GM21360 (cell line): Measurements from ENCODE around the gene CCDC137.
"Not testable (repeated sequence)": the region's sequence is repeated elsewhere in the genome, so short reads cannot be mapped to it uniquely, and the experiment has no call there.

Source experiments
- ATAC-seq: cut with Tn5 transposase; IDR thresholded peaks from one replicate; pipeline ENCODE4 v1.9.1; 2021; ENCODE audit warnings: mild to moderate bottlenecking, moderate library complexity; ENCODE audit not compliant: unreplicated experiment

The CCDC137 gene, protein sequence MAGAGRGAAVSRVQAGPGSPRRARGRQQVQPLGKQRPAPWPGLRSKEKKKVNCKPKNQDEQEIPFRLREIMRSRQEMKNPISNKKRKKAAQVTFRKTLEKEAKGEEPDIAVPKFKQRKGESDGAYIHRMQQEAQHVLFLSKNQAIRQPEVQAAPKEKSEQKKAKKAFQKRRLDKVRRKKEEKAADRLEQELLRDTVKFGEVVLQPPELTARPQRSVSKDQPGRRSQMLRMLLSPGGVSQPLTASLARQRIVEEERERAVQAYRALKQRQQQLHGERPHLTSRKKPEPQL

DNA sequence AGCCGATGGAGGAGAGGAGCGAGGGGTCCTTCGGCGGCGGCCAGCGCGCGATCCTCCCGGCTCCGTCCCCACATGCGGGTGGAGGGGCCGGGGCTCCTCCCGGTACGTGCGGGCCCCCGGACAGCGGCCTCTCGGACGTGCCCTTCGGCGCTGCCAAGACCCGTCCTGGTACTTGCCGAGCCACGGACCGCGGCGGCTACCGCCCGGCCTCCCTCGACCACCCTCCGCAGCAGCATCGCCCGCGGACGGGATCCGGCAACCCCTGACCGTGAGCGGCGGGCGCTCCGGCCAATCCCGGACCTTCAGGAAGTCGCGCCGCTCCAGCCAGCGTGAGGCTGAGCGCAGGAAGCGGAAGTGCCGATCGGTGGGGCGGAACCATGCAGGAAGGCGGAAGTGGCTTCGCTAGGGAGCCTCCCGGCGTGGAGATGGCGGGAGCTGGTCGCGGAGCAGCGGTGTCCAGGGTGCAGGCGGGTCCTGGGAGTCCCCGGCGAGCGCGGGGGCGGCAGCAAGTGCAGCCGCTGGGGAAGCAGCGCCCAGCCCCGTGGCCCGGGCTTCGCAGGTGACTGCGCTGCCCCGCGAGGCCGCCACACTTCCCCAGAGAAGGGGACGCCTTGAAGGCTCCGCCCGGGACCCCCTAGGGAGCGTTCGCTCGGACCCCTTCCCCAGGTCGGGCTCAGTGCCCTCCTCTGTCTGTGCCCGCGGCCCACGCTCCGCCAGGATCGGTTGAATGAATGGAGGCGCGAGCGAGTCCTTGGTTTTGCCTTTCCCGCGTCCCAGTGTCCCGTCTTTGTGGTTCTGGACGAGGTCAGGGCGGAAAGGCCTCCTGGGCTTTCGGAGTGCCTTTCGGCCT lies at the start of gene CCDC137, which contains the start of gene OXLD1:
CCDC137 (plus strand) TSS at position 396 of the 850 bp plus-strand sequence; CDS start at position 426, 30 bp downstream.
OXLD1 (minus strand) TSS at position 264 of the 850 bp plus-strand sequence; CDS start at position 236, 28 bp downstream.
- ATAC-seq, result peak; percentile 86

DNA sequence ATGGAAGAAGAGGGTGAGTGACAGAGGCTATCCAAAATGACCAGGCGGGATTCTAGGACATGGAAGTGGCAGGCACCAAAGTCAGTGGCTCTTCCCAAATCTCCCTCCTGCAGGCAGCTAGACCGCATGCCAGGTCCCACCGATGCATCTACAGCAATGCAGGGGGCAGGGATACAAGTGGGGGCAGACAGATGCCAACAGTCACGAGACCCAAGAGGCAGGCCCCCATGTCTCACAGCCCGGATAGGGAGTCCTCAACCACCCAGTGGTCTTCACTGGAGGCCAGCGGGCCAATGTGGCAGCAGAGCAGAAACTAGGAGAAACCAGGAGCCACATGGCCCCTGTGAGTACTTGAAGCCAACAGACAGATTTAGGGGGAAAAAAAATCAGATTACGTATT lies 49.7 kb upstream of the CCDC137 start:
- ATAC-seq, result no peak

DNA sequence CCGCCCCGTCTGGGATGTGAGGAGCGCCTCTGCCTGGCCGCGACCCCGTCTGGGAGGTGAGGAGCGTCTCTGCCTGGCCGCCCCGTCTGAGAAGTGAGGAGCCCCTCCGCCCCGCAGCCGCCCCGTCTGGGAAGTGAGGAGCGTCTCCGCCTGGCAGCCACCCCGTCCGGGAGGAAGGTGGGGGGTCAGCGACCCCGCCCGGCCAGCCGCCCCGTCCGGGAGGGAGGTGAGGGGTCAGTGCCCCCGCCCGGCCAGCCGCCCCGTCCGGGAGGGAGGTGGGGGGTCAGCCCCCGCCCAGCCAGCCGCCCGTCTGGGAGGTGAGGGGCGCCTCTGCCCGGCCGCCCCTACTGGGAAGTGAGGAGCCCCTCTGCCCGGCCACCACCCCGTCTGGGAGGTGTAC lies 48.2 kb upstream of the CCDC137 start:
- ATAC-seq, result not testable (repeated sequence)

DNA sequence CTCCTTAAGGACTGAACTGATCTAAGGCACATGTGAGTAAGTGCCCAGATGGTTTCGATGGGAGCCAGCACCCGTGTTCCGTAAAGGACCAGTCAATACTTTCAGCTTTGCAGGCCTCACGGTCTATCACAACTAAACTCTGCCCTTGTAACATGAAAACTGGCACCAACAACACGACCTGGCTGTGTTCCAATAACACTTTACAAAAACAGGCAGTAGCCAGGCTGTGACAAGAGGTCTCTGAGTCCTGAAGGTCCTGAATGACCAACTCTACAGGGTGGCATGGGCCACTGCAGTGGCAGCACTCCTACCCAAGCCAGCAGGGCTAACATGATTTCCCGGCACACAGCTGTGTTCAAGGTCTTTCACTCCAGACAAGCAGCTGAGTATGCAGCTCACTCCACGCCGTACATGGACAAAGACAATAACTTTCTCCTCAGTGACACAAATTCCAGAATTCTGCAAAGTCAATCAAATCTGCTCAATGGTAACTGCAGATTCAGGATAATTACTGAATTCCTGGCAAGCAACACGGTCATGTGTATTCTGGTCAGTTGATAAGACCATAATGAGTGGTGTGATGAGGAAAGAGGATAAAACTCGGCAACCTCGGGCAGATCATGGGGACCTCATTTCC lies 44.9 kb upstream of the CCDC137 start:
- ATAC-seq, result no peak

DNA sequence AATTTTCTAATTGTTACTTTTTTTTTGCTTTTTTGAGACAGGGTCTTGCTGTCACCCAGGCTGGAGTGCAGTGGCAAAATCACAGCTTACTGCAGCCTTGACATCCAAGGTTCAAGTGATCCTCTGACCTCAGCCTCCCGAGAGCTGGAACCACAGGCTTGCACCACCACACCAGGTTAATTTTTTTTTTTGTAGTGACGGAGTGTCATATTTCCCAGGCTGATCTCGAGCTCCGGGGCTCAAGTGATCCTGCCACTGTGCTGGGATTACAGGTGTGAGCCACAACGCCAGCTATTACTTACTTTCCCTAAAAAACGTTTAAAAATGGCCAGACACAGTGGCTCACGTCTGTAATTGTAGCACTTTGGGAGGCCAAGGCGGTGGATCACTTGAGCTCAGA lies 36.3 kb upstream of the CCDC137 start:
- no peak for ATAC-seq

DNA sequence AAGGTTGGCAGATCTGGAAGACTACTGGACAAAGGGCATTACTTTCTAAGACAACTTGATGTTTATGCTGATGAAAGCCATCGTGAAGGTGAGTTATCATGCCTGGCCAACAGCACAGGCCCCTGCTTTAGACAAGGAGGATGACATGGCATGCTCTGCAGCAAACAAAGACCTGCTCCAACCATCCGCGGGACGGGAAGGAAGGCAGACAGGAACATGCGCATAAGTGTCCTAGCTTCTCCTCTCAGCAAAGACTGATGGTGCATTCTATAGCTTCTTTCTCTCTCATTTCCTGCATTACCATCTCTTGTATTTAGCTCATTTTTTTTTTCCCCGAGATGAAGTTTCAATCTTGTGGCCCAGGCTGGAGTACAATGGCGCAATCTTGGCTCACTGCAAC lies 35.1 kb upstream of the CCDC137 start:
- ATAC-seq, result no peak

DNA sequence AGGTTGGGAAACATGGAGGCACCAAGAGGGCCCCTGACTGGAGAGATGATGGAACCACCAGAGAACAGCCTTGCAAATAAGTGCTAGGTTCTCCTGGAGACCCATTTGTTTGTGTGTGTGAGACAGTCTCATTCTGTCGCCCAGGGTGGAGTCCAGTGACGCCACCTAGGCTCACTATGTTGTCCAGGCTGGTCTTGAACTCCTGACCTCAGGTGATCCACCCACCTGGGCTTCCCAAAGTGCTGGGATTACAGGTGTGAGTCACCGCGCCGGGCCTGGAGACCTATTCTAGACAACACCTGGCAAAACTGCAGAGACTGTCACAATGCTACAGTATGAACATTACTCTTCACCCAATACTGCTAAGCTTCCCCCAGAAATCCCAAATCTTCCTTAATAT lies 31.1 kb upstream of the CCDC137 start:
- no peak for ATAC-seq

DNA sequence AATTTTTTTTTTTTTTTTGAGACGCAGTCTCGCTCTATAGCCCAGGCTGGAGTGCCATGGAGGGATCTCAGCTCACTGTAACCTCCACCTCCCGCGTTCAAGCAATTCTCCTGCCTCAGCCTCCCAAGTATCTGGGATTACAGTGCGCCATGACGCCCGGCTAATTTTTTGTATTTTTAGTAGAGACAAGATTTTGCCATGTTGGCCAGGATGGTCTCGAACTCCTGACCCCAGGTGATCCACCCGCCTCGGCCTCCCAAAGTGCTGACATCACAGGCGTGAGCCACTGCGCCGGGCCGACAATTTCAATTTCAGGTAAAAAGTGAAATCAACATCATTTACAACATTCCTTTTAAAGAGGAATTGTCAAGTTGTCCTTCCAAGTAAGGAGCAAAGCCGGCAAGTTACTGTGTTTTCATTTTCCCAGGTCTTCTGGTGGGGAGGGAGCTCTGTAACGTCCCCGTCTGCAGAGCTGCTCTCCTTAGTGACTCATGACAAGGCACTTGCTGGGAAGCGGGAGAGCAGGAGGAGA lies 30.5 kb upstream of the CCDC137 start:
- ATAC-seq, result no peak

DNA sequence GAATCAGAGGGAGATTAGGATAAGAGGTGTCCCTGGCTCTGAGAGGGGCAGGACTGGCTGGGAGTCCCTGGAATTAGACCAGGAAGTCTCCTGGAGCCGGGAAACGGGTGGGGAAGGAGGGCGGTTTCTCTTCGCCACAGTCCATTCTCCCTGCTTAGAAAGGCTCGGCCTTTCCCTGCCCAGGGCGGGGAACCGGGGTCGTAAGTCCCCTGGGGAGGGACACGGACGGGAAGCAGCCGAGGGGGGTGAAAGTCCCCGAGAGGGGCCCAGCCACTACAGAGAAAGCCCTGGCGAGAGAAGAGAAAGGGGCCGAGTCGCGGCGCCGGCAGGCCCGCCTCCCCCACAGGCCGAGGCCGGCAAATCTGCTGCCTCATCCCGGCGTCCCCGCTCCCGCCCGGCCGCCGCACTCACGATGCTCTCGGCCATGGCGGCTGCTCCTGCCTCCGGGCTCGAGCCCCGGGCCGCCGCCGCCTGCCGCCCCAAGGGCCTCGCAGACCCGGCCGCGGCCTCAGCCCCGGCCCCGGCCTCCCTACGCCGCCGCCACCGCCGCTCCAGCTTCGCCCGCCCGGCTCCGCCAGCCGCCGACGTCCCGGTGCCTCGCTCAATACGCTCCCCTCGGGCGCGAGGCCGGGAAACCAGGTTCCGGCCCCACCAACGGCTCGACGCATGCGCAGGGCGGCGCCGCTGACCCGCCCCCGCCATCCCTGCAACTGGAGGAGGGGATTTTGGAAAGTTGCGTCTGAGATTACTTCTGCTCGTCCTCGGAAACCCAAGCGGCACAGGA lies 29.8 kb upstream of the CCDC137 start, which contains the start of the genes NPLOC4 and TSPAN10:
NPLOC4 (minus strand) TSS at position 608 of the 784 bp plus-strand sequence; CDS start at position 426, 182 bp downstream.
TSPAN10 (plus strand) TSS at position 692 of the 784 bp plus-strand sequence. CDS start 5,217 bp downstream, outside the sequence.
- peak; percentile 88 for ATAC-seq

DNA sequence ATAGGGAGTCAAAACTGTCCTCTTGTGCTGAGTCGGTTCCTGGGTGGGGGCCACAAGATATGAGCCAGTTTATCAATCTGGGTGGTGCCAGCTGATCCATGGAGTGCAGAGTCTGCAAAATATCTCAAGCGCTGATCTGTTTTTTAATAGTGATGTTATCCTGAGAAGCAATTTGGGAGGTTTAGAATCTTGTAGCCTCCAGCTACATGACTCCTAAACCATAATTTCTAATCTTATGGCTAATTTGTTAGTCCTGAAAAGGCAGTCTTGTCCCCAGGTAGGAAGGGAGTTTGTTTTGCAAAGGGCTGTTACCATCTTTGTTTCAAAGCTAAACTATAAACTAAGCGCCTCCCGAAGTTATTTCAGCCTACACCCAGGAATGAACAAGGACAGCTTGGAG lies 27.9 kb upstream of the CCDC137 start:
- no peak for ATAC-seq

DNA sequence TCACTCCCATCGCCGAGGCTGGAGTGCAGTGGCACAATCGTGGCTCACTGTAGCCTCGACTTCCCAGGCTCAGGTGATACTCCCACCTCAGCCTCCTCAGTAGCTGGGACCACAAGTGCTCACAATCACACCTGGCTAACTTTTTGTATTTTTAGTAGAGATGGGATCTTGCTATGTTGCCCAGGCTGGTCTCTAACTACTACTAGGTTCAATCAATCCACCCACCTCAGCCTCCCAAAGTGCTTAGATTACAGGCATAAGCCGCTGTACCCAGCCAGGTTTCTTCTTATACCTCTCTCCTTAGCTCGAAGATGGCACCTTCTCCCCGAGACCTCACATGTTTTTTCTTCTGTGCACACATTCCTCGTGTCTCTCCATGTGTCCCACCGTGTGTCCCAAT lies 26.5 kb upstream of the CCDC137 start:
- no peak for ATAC-seq

DNA sequence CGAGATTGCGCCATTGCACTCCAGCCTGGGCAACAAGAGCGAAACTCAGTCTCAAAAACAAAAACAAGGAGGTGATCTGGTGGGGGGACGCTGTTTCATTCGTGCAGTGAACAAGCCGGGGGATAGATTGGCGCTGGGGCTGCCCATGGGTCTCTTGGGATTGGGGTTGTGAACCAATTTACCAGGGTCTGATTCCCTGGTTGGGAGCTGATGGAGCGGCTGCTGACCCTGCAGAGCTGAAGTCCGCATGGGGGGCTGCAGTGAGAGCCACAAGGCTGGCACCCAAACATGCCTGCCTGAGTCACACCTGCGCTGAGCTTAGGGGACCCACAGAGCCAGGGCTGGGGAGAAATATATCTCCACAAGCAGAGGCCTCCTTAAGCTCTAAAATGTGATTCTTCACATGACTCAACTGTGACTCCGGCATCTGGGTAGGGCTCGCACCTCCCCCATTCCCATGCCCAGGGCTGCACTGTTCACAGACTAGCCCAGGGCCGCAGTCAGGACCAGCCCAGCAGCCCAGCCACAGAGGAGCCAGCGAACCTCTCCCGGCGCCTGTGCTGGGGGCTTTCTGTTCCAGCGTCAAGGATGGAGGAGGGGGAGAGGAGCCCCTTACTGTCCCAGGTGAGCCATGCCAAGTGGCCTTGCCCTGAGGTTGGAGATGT lies 24.6 kb upstream of the CCDC137 start:
- ATAC-seq, result no peak

DNA sequence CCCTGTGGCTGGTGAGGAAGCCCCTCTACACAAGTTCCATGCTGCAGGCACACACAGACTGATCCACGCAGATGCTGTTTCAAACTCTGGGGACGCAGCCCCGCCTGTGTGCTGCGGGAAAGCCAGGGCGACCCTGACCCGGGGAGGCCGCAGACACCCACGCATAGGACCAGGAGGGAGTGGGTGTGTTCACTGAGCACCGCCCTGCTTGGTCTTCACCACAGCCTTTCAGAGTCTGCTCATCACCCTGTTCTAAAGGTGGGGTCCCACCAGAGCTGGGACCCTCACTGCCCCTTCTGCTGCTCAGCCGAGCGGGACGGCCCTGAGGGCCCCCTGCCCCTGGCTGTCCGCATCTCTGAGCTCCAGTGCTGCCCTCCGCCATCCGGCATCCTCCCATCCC lies 22.0 kb upstream of the CCDC137 start:
- ATAC-seq, result no peak

DNA sequence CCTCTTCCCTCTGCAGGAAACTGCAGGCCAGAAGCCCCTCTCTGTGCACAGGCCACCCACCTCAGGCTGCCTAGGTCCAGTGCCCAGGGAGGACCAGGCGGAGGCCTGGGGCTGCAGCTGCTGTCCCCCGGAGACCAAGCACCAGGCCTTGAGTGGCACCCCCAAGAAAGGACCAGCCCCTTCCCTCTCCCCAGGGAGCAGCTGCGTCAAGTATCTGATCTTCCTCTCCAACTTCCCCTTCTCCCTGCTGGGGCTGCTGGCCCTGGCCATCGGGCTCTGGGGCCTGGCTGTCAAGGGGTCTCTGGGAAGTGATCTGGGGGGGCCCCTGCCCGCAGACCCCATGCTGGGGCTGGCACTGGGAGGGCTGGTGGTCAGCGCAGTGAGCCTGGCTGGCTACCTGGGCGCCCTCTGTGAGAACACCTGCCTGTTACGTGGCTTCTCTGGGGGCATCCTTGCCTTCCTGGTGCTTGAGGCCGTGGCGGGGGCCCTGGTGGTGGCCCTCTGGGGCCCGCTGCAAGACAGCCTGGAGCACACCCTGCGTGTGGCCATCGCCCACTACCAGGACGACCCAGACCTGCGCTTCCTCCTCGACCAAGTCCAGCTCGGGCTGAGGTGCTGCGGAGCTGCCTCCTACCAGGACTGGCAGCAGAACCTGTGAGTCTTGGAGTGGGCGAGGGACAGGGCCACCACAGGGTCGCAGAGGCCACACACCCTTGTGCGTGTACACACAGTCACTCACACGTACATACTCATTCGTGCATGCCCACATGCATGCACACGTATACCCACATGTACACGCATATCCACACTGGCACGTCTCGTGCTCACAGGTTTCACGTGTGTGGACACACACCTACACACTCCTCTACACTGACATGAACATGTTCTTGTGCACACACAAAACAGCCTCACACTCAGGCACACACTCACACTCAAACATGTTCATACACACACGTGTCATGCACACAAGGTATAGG lies 21.3 kb upstream of the CCDC137 start:
- no peak for ATAC-seq

DNA sequence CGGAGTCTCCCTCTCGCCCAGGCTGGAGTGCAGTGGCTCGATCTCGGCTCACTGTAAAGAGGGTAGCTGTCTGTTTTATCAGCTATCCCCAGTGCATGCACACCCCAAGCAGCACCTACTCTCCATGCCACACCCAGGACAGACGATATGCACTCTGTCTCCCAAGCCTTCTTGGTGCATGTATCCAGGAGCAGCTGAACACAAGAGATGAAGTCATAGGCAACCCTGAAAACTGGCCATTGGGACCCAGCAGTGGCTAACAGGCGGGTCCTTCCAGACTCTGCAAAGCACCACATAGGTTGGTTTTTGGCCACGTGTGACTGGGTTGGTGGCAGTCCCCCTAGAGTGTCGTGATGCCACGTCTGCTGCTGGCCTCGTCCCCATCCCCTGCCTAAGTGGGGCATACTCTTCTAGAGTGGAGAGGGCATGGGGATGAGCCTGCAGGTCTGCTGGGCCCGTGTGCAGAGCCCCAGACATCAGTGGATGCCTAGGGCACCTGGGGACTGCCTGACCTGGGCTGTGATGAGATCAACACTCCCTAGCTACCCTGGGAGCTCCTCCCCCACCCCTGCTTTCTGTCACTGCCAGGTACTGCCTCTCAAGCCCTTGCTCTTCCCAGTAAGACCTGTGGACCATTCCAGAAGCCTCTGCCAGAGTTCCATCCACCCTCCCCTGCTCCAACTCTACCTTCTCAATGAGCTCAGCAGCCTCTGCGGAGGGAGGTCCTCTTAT lies 19.5 kb upstream of the CCDC137 start:
- no peak for ATAC-seq

DNA sequence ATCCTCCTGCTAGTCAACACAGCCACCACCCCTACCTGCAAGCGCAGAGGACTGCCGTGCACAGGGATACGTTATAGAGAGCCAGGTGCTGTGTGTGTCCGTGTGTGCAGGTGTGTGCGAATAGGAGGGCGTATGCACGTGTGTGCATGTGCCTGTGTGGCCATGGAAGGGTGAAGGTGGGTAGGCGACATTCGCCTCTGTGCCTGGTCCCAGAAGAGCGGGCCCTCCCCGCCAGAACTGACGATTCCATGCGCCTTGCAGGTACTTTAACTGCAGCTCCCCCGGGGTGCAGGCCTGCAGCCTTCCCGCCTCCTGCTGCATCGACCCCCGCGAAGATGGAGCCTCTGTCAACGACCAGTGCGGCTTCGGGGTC lies 18.9 kb upstream of the CCDC137 start:
- no peak for ATAC-seq

DNA sequence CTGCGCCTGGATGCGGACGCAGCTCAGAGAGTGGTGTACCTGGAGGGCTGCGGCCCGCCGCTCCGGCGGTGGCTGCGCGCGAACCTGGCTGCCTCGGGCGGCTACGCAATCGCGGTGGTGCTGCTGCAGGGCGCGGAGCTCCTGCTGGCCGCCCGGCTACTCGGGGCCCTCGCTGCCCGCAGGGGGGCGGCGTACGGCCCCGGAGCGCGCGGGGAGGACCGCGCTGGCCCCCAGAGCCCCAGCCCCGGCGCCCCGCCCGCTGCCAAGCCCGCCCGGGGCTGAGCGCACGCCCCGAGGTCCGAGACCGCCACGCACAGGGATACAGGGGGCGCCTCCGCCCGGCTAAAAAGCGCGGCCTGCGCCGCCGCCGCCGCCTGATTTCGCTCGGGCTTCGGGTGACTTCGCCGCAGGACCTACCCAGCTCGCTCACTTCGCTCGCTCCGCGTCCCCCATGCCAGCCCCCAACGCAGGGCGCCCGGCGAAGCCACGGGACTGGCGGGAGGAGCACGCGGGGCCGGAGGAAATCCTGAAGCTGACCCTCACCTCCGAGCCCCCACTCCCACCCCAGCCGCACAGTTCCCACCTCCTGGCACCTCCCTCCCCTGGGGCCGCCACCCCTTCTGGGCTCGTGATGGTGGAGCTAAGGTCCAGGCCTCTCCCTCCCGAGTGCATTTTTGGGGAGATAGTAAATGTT lies 18.4 kb upstream of the CCDC137 start:
- ATAC-seq, result no peak
